NCI-H524 treated with DMSO at 0.1 percent for 48 hours (cell line): ENCODE data around the gene TLK2.
"Not testable (repeated sequence)": the region's sequence is repeated elsewhere in the genome, so short reads cannot be mapped to it uniquely, and the experiment has no call there.

ENCODE experiments used
- DNase-seq: peaks from one replicate; lab custom pipeline; 2025; lab: John Stamatoyannopoulos, UW

TLK2 gene

GRCh38 chr17:62490990-62491389 lies 12.4 kb downstream of the TLK2 start:
- DNase-seq: not testable (repeated sequence)

GRCh38 chr17:62493049-62493655 lies 14.5 kb downstream of the TLK2 start:
- not testable (repeated sequence) for DNase-seq

GRCh38 chr17:62494073-62494472 lies 15.4 kb downstream of the TLK2 start:
- DNase-seq: not testable (repeated sequence)

GRCh38 chr17:62496344-62496743 lies 17.7 kb downstream of the TLK2 start:
- DNase-seq: not testable (repeated sequence)

GRCh38 chr17:62498796-62499195 lies 20.2 kb downstream of the TLK2 start:
- DNase-seq: not testable (repeated sequence)

GRCh38 chr17:62500463-62500862 lies 21.8 kb downstream of the TLK2 start:
- DNase-seq: not testable (repeated sequence)

GRCh38 chr17:62504857-62505256 lies 26.2 kb downstream of the TLK2 start:
- not testable (repeated sequence) for DNase-seq

GRCh38 chr17:62507191-62507836 lies 28.7 kb downstream of the TLK2 start:
- not testable (repeated sequence) for DNase-seq

GRCh38 chr17:62510247-62510819 lies 31.7 kb downstream of the TLK2 start:
- DNase-seq: not testable (repeated sequence)

- DNase-seq: not testable (repeated sequence)
Measured at GRCh38 chr17:62511014-62511413, 32.4 kb downstream of the TLK2 start.

GRCh38 chr17:62516376-62516775 lies 37.8 kb downstream of the TLK2 start:
- DNase-seq: not testable (repeated sequence)

GRCh38 chr17:62521295-62521694 lies 42.7 kb downstream of the TLK2 start:
- DNase-seq: not testable (repeated sequence)

GRCh38 chr17:62524077-62524476 lies 45.5 kb downstream of the TLK2 start:
- DNase-seq: not testable (repeated sequence)

GRCh38 chr17:62525317-62525716 lies 46.7 kb downstream of the TLK2 start:
- not testable (repeated sequence) for DNase-seq

- DNase-seq: not testable (repeated sequence)
Measured at GRCh38 chr17:62530936-62531335, 52.3 kb downstream of the TLK2 start.

GRCh38 chr17:62536557-62536956 lies 57.9 kb downstream of the TLK2 start:
- DNase-seq: not testable (repeated sequence)

GRCh38 chr17:62541073-62541472 lies 62.4 kb downstream of the TLK2 start:
- DNase-seq: not testable (repeated sequence)

- not testable (repeated sequence) for DNase-seq
Measured at GRCh38 chr17:62543278-62543775, 64.7 kb downstream of the TLK2 start.

- not testable (repeated sequence) for DNase-seq
Measured at GRCh38 chr17:62546066-62546465, 67.4 kb downstream of the TLK2 start.

- DNase-seq: not testable (repeated sequence)
Measured at GRCh38 chr17:62552851-62553659, 74.4 kb downstream of the TLK2 start.

GRCh38 chr17:62557532-62557931 lies 78.9 kb downstream of the TLK2 start:
- DNase-seq: not testable (repeated sequence)

- DNase-seq: not testable (repeated sequence)
Measured at GRCh38 chr17:62558941-62559340, 80.3 kb downstream of the TLK2 start.
